Osteocyte (in vitro differentiated cells): ENCODE data around the gene FHIT. TPM values are rescaled to one million over a fixed set of nuclear protein-coding genes. Genes with fewer than 3 reads are reported as not detected.

Source experiments
- DNase-seq: peaks from one replicate; pipeline ENCODE4 v3.0.0; 2021; ENCODE audit warnings: mixed read lengths; ENCODE audit not compliant: unreplicated experiment; ENCODE audit errors: extremely low spot score
- H3K27ac Mint-ChIP-seq: one replicate; pipeline ENCODE4 v1.8.0; 2021; ENCODE audit warnings: mild to moderate bottlenecking, mixed read lengths; ENCODE audit not compliant: unreplicated experiment
- H3K27me3 Mint-ChIP-seq: one replicate; pipeline ENCODE4 v1.8.0; 2021; ENCODE audit warnings: mixed read lengths; ENCODE audit not compliant: unreplicated experiment
- H3K36me3 Mint-ChIP-seq: one replicate; pipeline ENCODE4 v1.8.0; 2021; ENCODE audit warnings: mixed read lengths; ENCODE audit not compliant: unreplicated experiment
- H3K4me1 Mint-ChIP-seq: one replicate; pipeline ENCODE4 v1.8.0; 2021; ENCODE audit warnings: mixed read lengths; ENCODE audit not compliant: unreplicated experiment
- H3K4me3 Mint-ChIP-seq: one replicate; pipeline ENCODE4 v1.8.0; 2021; ENCODE audit warnings: mild to moderate bottlenecking, moderate library complexity, mixed read lengths; ENCODE audit not compliant: unreplicated experiment
- H3K9me3 Mint-ChIP-seq: one replicate; pipeline ENCODE4 v1.8.0; 2021; ENCODE audit warnings: mixed read lengths; ENCODE audit not compliant: unreplicated experiment
- total RNA-seq: library from RNA; stranded (reverse); gene quantifications from 2 replicates; pipeline ENCODE4 v1.2.1, GENCODE V29; 2021
- TF ChIP-seq, protein P1 (sequence below): fragments of 200-600 bp; sonication (generic); IDR thresholded peaks from 2 replicates; pipeline ENCODE4 v1.5.0; 2021; ENCODE audit warnings: antibody characterized with exemption, mild to moderate bottlenecking, moderate library complexity

Gene FHIT
- total RNA-seq, 1 donor from 2014 or later, result 2.3 TPM

DNA sequence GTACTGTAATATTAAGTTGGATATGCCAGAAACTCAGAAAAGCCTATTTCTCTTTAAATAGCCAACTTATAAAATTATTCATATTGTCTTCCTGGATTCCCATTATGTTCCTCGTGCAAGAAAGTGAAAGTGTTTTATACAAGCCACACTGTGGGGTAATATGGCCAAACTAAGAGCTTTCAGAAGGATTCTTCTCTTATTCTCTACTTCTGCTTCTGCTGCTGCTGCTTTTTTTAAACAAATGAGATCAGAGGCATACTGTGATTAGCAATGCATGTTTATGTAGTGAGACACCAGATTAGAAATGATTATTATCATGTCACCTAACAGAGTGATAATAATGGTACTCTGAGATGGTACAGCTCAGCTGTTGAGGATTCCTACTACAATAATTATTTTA, 1174.9 kb downstream of the FHIT start:
- Mint-ChIP-seq H3K27ac (peak overlapping the region; percentile 40), H3K4me1 (peaks cover 24% of the 10 kb centered on the region), H3K27me3 (peaks cover 4% of the 10 kb centered on the region), H3K4me3 (peak overlapping the region; percentile 5), H3K36me3 (no peaks in the 10 kb centered on the region), H3K9me3 (no peaks in the 10 kb centered on the region)
- no peak for DNase-seq
- TF ChIP-seq, protein P1, sequence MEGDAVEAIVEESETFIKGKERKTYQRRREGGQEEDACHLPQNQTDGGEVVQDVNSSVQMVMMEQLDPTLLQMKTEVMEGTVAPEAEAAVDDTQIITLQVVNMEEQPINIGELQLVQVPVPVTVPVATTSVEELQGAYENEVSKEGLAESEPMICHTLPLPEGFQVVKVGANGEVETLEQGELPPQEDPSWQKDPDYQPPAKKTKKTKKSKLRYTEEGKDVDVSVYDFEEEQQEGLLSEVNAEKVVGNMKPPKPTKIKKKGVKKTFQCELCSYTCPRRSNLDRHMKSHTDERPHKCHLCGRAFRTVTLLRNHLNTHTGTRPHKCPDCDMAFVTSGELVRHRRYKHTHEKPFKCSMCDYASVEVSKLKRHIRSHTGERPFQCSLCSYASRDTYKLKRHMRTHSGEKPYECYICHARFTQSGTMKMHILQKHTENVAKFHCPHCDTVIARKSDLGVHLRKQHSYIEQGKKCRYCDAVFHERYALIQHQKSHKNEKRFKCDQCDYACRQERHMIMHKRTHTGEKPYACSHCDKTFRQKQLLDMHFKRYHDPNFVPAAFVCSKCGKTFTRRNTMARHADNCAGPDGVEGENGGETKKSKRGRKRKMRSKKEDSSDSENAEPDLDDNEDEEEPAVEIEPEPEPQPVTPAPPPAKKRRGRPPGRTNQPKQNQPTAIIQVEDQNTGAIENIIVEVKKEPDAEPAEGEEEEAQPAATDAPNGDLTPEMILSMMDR, result no peak

DNA sequence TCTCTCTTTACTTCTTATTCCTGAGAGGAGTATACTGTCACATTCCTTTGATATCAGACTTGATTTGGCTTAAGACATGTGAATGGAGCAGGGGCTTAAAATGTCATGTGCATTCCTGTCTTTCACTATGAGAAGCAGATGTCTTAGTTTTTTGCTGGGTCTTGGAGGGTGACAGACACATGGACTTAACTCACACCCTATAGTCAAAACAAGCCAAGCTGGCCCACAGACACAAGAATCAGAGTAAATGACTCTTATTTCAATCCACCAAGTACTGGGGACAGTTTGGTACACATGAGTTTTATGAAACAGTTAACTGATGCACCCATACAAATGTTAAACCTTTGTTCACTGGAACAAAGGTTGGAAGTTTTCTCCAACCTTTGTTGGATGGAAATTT, 1177.3 kb downstream of the FHIT start:
- Mint-ChIP-seq H3K27me3 (no peaks in the 10 kb centered on the region), H3K27ac (no peak overlapping the region), H3K9me3 (no peaks in the 10 kb centered on the region), H3K4me3 (no peak overlapping the region), H3K36me3 (no peaks in the 10 kb centered on the region), H3K4me1 (peaks cover 24% of the 10 kb centered on the region)
- no peak for DNase-seq
- TF ChIP-seq, protein P1, result no peak

DNA sequence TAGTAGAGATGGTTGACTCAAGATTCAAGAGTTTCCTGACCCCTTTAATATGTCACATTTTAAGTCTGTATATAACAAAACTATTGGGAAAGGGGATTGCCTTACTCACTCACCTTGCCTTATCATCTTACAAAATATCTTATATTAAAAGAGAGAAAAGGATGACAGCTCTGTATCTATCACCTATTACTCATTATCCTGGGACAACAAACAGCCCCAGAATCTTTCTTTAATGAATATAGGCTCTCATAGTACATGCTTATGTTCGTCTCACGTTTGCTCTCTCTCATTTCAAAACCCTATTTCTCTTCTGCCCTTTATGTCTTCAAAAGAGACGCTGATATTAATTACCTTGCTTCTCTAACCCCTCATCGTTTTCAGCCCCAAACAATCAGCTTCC, 1178.0 kb downstream of the FHIT start:
- Mint-ChIP-seq H3K36me3 (no peaks in the 10 kb centered on the region), H3K27ac (no peak overlapping the region), H3K27me3 (no peaks in the 10 kb centered on the region), H3K4me1 (peaks cover 24% of the 10 kb centered on the region), H3K4me3 (no peak overlapping the region), H3K9me3 (no peaks in the 10 kb centered on the region)
- no peak for DNase-seq
- TF ChIP-seq, protein P1, result no peak

GRCh38 chr3:60070366-60070765, 1180.9 kb downstream of the FHIT start:
- H3K36me3 Mint-ChIP-seq, result no peaks in the 10 kb centered on the region
- peaks cover 21% of the 10 kb centered on the region for H3K4me1 Mint-ChIP-seq
- no peaks in the 10 kb centered on the region for H3K27me3 Mint-ChIP-seq

DNA sequence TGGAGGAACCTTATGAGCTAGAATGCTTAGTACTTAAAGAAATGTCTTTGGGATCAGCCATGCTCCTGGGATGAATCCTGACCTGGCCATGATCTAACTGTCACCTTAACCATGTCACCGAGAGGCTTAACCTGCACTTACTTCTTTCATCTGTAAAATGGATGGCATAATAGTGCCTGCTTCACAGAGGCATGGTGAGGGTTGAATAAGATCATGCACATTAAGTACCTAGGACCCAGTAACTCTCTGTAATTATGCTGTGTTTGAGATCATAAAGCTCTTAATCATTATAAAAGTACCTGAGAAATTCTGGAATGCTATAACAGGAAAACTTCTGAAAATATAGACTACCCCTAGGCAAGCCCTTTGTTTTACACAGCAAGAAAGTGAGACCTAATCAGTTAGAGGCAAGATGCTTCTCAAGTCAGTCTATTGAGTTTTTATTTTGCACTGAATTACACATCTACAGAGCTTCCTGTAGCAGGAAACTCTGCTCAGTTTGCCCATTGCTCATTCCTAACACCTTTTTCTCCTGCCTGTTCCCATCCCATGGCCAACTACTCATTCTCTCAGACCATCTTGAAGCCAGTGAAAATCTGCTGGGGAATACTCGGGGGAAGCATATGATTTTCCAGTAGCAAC, 1185.9 kb downstream of the FHIT start:
- TF ChIP-seq, protein P1, result no peak
- Mint-ChIP-seq H3K27ac (peak overlapping the region; percentile 81), H3K4me3 (no peak overlapping the region), H3K4me1 (peaks cover 53% of the 10 kb centered on the region), H3K36me3 (no peaks in the 10 kb centered on the region), H3K27me3 (no peaks in the 10 kb centered on the region), H3K9me3 (peaks cover 6% of the 10 kb centered on the region)
- no peak for DNase-seq

More at GRCh38 chr3:60070366-60070765, 1180.9 kb downstream of the FHIT start:
- no peak overlapping the region for H3K27ac Mint-ChIP-seq
- no peak for DNase-seq
- no peak overlapping the region for H3K4me3 Mint-ChIP-seq
- no peaks in the 10 kb centered on the region for H3K9me3 Mint-ChIP-seq
- TF ChIP-seq, protein P1, result no peak
